ENCODE data around the gene VPS4A.

VPS4A gene

GRCh38 chr16:69368866-69369265 is 57.7 kb downstream of the VPS4A start:
- peaks cover 35% of the 10 kb centered on the region; the same call in 1 of the 2 replicates for H3K36me3 ChIP-seq (ENCODE audit: insufficient read depth, low read length)

GRCh38 chr16:69371564-69371963 is 60.4 kb downstream of the VPS4A start:
- H3K27ac ChIP-seq: no peak overlapping the region
- no peak for DNase-seq (ENCODE audit: low read depth, low spot score)
- H3K9ac ChIP-seq (ENCODE audit: insufficient read length): no peak overlapping the region
- H3K4me3 ChIP-seq: no peak overlapping the region
- no peaks in the 10 kb centered on the region for H3K9me3 ChIP-seq (ENCODE audit: low read depth, low read length)
- TF ChIP-seq POLR2AphosphoS5 (IDR thresholded peaks at IDR 0.05; ENCODE audit: borderline replicate concordance, low read depth, low read length) (no peak), FOXP2 (optimal IDR thresholded peaks at IDR 0.05; ENCODE audit: control extremely low read depth, extremely low read length, insufficient read depth) (no peak), EZH2 (IDR thresholded peaks at IDR 0.05) (no peak)
- peaks cover 26% of the 10 kb centered on the region; the same call in 1 of the 2 replicates for H3K36me3 ChIP-seq (ENCODE audit: insufficient read depth, low read length)

More at GRCh38 chr16:69368866-69369265, 57.7 kb downstream of the VPS4A start:
- H3K9ac ChIP-seq (ENCODE audit: insufficient read length): no peak overlapping the region
- no peak overlapping the region for H3K4me3 ChIP-seq
- no peak overlapping the region for H3K27ac ChIP-seq
- DNase-seq (ENCODE audit: low read depth, low spot score): no peak
- no peaks in the 10 kb centered on the region for H3K9me3 ChIP-seq (ENCODE audit: low read depth, low read length)
- no peak for TF ChIP-seq POLR2AphosphoS5 (IDR thresholded peaks at IDR 0.05; ENCODE audit: borderline replicate concordance, low read depth, low read length)
- TF ChIP-seq EZH2 (IDR thresholded peaks at IDR 0.05): no peak

- no peak for TF ChIP-seq EZH2 (IDR thresholded peaks at IDR 0.05)
- TF ChIP-seq POLR2AphosphoS5 (IDR thresholded peaks at IDR 0.05; ENCODE audit: borderline replicate concordance, low read depth, low read length): no peak
- TF ChIP-seq FOXP2 (optimal IDR thresholded peaks at IDR 0.05; ENCODE audit: control extremely low read depth, extremely low read length, insufficient read depth): no peak
- H3K4me3 ChIP-seq: no peak overlapping the region
- no peak for DNase-seq (ENCODE audit: low read depth, low spot score)
- H3K9ac ChIP-seq (ENCODE audit: insufficient read length): no peak overlapping the region
- H3K36me3 ChIP-seq (ENCODE audit: insufficient read depth, low read length): peaks cover 17% of the 10 kb centered on the region; the same call in 1 of the 2 replicates
- H3K9me3 ChIP-seq (ENCODE audit: low read depth, low read length): no peaks in the 10 kb centered on the region
- H3K27ac ChIP-seq: no peak overlapping the region
Measured at GRCh38 chr16:69373019-69373418, 61.9 kb downstream of the VPS4A start.

Data from SK-N-MC (cell line).